Activated naive CD4-positive, alpha-beta T cell treated with anti-CD3 and anti-CD28 coated beads for 36 hours (primary cell): ENCODE results near the gene HES5. TPM values are rescaled to one million over a fixed set of nuclear protein-coding genes. Genes with fewer than 3 reads are reported as not detected.
"Not testable (repeated sequence)": the region's sequence is repeated elsewhere in the genome, so short reads cannot be mapped to it uniquely, and the experiment has no call there.

Experiments used
- CTCF ChIA-PET: fragments of 350-600 bp; sonication (Branson Sonifier 250); formaldehyde crosslinking; loops from one replicate; lab custom pipeline; 2021; ENCODE audit warnings: antibody characterized with exemption; lab: Charles Lee
- DNase-seq: peaks from one replicate; pipeline ENCODE4 v3.0.0-alpha.2; 2020
- H3K27ac Mint-ChIP-seq: one replicate; pipeline ENCODE4 v1.8.0; 2021; ENCODE audit warnings: mild to moderate bottlenecking, mixed read lengths
- H3K27me3 Mint-ChIP-seq: one replicate; pipeline ENCODE4 v1.8.0; 2021; ENCODE audit warnings: low read depth, mixed read lengths
- H3K36me3 Mint-ChIP-seq: one replicate; pipeline ENCODE4 v1.8.0; 2021; ENCODE audit warnings: low read depth, mixed read lengths
- H3K4me1 Mint-ChIP-seq: one replicate; pipeline ENCODE4 v1.8.0; 2021; ENCODE audit warnings: low read depth, mixed read lengths
- H3K4me3 Mint-ChIP-seq: one replicate; pipeline ENCODE4 v1.8.0; 2021; ENCODE audit warnings: mild to moderate bottlenecking, moderate library complexity, mixed read lengths
- H3K9me3 Mint-ChIP-seq: one replicate; pipeline ENCODE4 v1.8.0; 2021; ENCODE audit warnings: mixed read lengths
- intact Hi-C: fragments of 100-400 bp; cut with micrococcal nuclease; formaldehyde crosslinking; loops from one replicate; pipeline ENCODE4 v1.15.1; 2023
- total RNA-seq, 2 experiments: library from RNA; stranded (reverse); gene quantifications; one replicate each; pipeline ENCODE4 v1.2.3, GENCODE V29; 2021

Gene HES5
- total RNA-seq, 2 experiments from 2014 or later: not detected

- intact Hi-C loops: no loop called here
- Mint-ChIP-seq H3K4me1 (peaks cover 31% of the 10 kb centered on the region), H3K27ac (peak overlapping the region; percentile 99), H3K9me3 (no peaks in the 10 kb centered on the region), H3K4me3 (peak overlapping the region; percentile 58), H3K27me3 (no peaks in the 10 kb centered on the region), H3K36me3 (peaks cover 11% of the 10 kb centered on the region)
- CTCF ChIA-PET: no interaction called here
- no peak for DNase-seq
Observed at GRCh38 chr1:2558420-2558819, 28.4 kb upstream of the HES5 start.

- Mint-ChIP-seq H3K9me3 (no peaks in the 10 kb centered on the region), H3K4me1 (peaks cover 31% of the 10 kb centered on the region), H3K27me3 (no peaks in the 10 kb centered on the region), H3K4me3 (peak overlapping the region; percentile 93), H3K36me3 (peaks cover 11% of the 10 kb centered on the region), H3K27ac (peak overlapping the region; percentile 99)
- no peak for DNase-seq
- CTCF ChIA-PET: interaction anchor here (2.4 kb wide), 1 partner anchor 25 kb away, joined by 11 read pairs; no protein-coding TSS in a partner anchor
- intact Hi-C loops: no loop called here
Observed at GRCh38 chr1:2557482-2558400, 27.7 kb upstream of the HES5 start.

- H3K36me3 Mint-ChIP-seq: peaks cover 11% of the 10 kb centered on the region
- H3K9me3 Mint-ChIP-seq: no peaks in the 10 kb centered on the region
- intact Hi-C loops: loop anchor here (1.0 kb wide), 2 partner anchors 21 to 28 kb away; no protein-coding TSS in a partner anchor
Observed at GRCh38 chr1:2556678-2557481, 26.8 kb upstream of the HES5 start.

GRCh38 chr1:2556277-2556677, 26.2 kb upstream of the HES5 start, which contains the start of gene TNFRSF14:
Gene TNFRSF14 (plus strand): TSS chr1:2556371. CDS start chr1:2556665, 294 bp downstream.
- H3K27ac Mint-ChIP-seq: peak within 1 kb of the TSS; percentile 99
- peak; percentile 81 for DNase-seq
- intact Hi-C loops: loop anchor here (1.0 kb wide), 2 partner anchors 22 to 29 kb away; no protein-coding TSS in a partner anchor
- no peaks in the 10 kb centered on the region for H3K9me3 Mint-ChIP-seq
- peak within 1 kb of the TSS; percentile 93 for H3K4me3 Mint-ChIP-seq
- peaks cover 11% of the 10 kb centered on the region for H3K36me3 Mint-ChIP-seq
- CTCF ChIA-PET: interaction anchor here (0.7 to 2.4 kb wide), 6 partner anchors 9 to 30 kb away, joined by 3 to 11 read pairs (median 5); partner anchors contain the start of gene PRXL2B
- H3K4me1 Mint-ChIP-seq: peaks cover 31% of the 10 kb centered on the region
- no peaks in the 10 kb centered on the region for H3K27me3 Mint-ChIP-seq

More at GRCh38 chr1:2556678-2557481, 26.8 kb upstream of the HES5 start:
- Mint-ChIP-seq H3K4me3 (peak overlapping the region; percentile 93), H3K27me3 (no peaks in the 10 kb centered on the region), H3K27ac (peak overlapping the region; percentile 99), H3K4me1 (peaks cover 31% of the 10 kb centered on the region)
- peak; percentile 56 for DNase-seq
- CTCF ChIA-PET: interaction anchor here (0.8 to 2.4 kb wide), 5 partner anchors 10 to 29 kb away, joined by 4 to 11 read pairs (median 5); partner anchors contain the start of gene PRXL2B

GRCh38 chr1:2555634-2556276, 25.7 kb upstream of the HES5 start:
- peak overlapping the region; percentile 99 for H3K27ac Mint-ChIP-seq
- peaks cover 35% of the 10 kb centered on the region for H3K4me1 Mint-ChIP-seq
- H3K27me3 Mint-ChIP-seq: no peaks in the 10 kb centered on the region
- CTCF ChIA-PET: interaction anchor here (0.7 to 2.4 kb wide), 6 partner anchors 9 to 30 kb away, joined by 3 to 11 read pairs (median 5); partner anchors contain the start of gene PRXL2B
- intact Hi-C loops: loop anchor here (1.0 to 2.0 kb wide), 4 partner anchors 23 to 231 kb away; no protein-coding TSS in a partner anchor
- H3K9me3 Mint-ChIP-seq: no peaks in the 10 kb centered on the region
- DNase-seq: peak; percentile 91
- peak overlapping the region; percentile 93 for H3K4me3 Mint-ChIP-seq
- peaks cover 11% of the 10 kb centered on the region for H3K36me3 Mint-ChIP-seq

GRCh38 chr1:2554621-2555387, 24.7 kb upstream of the HES5 start:
- H3K4me1 Mint-ChIP-seq: peaks cover 36% of the 10 kb centered on the region
- CTCF ChIA-PET: interaction anchor here (2.0 to 2.4 kb wide), 2 partner anchors 23 to 28 kb away, joined by 9 to 11 read pairs; no protein-coding TSS in a partner anchor
- intact Hi-C loops: loop anchor here (1.0 to 2.0 kb wide), 2 partner anchors 87 to 232 kb away; no protein-coding TSS in a partner anchor
- peak overlapping the region; percentile 99 for H3K27ac Mint-ChIP-seq
- peak overlapping the region; percentile 93 for H3K4me3 Mint-ChIP-seq
- no peaks in the 10 kb centered on the region for H3K27me3 Mint-ChIP-seq
- no peaks in the 10 kb centered on the region for H3K9me3 Mint-ChIP-seq
- peak; percentile 76 for DNase-seq
- H3K36me3 Mint-ChIP-seq: peaks cover 11% of the 10 kb centered on the region

GRCh38 chr1:2553871-2554620, 24.0 kb upstream of the HES5 start:
- CTCF ChIA-PET: no interaction called here
- Mint-ChIP-seq H3K36me3 (peaks cover 11% of the 10 kb centered on the region), H3K4me3 (no peak overlapping the region), H3K4me1 (peaks cover 37% of the 10 kb centered on the region), H3K27me3 (no peaks in the 10 kb centered on the region), H3K27ac (peak overlapping the region; percentile 99), H3K9me3 (no peaks in the 10 kb centered on the region)
- intact Hi-C loops: loop anchor here (2.0 kb wide), 1 partner anchor 233 kb away; no protein-coding TSS in a partner anchor
- DNase-seq: no peak

GRCh38 chr1:2553076-2553475, 23.0 kb upstream of the HES5 start:
- H3K4me1 Mint-ChIP-seq: peaks cover 36% of the 10 kb centered on the region
- peak overlapping the region; percentile 46 for H3K27ac Mint-ChIP-seq
- H3K27me3 Mint-ChIP-seq, DNase-seq, intact Hi-C loops, H3K4me3 Mint-ChIP-seq, CTCF ChIA-PET, H3K36me3 Mint-ChIP-seq, H3K9me3 Mint-ChIP-seq: not testable (repeated sequence)

GRCh38 chr1:2552189-2552588, 22.1 kb upstream of the HES5 start:
- Mint-ChIP-seq H3K4me3 (no peak overlapping the region), H3K9me3 (no peaks in the 10 kb centered on the region), H3K27me3 (no peaks in the 10 kb centered on the region), H3K4me1 (peaks cover 30% of the 10 kb centered on the region), H3K36me3 (peaks cover 8% of the 10 kb centered on the region), H3K27ac (no peak overlapping the region)
- DNase-seq: no peak
- intact Hi-C loops: no loop called here
- CTCF ChIA-PET: interaction anchor here (0.7 kb wide), 1 partner anchor 33 kb away, joined by 3 read pairs; no protein-coding TSS in a partner anchor

- H3K27ac Mint-ChIP-seq, H3K27me3 Mint-ChIP-seq, H3K4me3 Mint-ChIP-seq, H3K9me3 Mint-ChIP-seq, H3K36me3 Mint-ChIP-seq, intact Hi-C loops, DNase-seq: not testable (repeated sequence)
- CTCF ChIA-PET: interaction anchor here (0.6 to 0.7 kb wide), 2 partner anchors 10 to 34 kb away, joined by 3 read pairs; no protein-coding TSS in a partner anchor
- H3K4me1 Mint-ChIP-seq: peaks cover 29% of the 10 kb centered on the region
Observed at GRCh38 chr1:2551544-2551943, 21.5 kb upstream of the HES5 start.
